HG03571 (cell line): ENCODE results near the gene ZNF654.
"Not testable (repeated sequence)": the region's sequence is repeated elsewhere in the genome, so short reads cannot be mapped to it uniquely, and the experiment has no call there.

Experiments
- ATAC-seq: cut with Tn5 transposase; IDR thresholded peaks from one replicate; pipeline ENCODE4 v1.9.1; 2021; ENCODE audit not compliant: unreplicated experiment

ZNF654 gene

DNA sequence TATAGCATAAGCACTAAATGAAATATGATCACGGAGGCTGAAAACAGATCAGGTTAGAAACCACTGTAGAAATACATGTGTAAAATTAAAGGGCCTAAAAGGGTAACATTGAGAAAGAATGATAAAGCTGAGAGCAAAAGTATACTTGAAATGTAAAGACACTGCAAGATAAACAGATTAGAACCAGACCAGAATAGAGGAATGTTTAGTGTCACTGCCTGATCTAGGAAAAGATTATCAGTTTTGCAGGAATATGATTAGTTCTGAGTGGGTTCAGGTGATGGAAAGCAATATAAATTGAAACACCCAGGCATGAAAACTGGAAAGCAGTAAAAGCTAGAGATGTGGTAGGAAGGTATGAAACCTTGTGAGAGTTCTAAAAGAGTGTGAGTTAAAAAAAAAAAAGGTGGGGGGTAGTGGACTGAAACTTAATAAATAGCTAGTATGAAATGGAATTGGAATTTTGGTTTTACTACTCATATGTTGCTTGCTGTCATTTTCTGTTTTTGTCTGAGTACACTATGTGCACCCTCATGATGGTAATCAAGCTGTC, 74.7 kb downstream of the ZNF654 start:
- ATAC-seq: no peak

DNA sequence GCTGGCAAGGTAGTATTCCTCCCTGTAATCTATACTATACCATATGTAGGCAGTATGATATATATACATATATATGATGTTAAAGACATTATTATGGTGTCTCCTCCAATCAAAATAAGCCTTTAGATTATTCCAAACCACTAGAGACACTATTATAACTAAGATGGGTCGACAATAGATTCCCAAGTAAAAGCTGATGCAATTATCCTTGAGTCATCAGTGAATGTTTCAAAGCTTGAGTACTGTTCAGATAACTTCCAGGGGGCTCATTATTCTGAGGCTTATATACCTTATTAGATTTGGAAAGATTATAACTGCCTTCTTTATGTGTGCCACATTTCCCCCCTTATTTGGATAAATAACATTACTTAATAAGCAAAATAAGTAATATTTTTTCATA, 78.8 kb downstream of the ZNF654 start:
- no peak for ATAC-seq

DNA sequence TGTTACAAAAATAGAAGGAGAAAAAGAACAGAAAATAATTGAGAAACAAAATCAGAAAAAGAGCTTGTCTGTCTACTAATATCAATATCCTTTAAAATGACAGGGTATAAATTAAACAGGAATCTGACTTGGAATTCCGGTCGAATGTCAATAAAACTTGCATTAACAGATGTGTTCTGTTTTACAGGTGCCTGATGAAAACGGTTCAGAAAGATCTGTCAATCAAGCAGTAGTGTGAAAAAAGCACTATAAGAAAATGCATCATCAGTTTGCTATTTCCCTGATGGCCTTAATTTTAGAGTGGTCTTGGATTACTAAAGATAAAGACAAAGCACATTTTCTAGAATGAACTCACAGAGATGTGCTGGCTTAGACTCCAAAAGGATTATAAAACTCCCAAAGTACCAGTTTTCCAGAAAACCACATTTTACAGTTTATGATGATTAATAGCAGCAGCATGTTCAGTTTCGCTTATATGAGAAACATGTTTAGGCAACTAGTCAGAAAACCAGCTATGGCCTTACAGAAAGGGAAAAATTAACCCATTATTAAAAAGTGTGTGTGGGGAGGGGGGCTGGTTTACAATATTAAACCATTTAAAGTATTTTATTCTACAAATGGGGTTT, 82.5 kb downstream of the ZNF654 start:
- peak; percentile 10 for ATAC-seq

DNA sequence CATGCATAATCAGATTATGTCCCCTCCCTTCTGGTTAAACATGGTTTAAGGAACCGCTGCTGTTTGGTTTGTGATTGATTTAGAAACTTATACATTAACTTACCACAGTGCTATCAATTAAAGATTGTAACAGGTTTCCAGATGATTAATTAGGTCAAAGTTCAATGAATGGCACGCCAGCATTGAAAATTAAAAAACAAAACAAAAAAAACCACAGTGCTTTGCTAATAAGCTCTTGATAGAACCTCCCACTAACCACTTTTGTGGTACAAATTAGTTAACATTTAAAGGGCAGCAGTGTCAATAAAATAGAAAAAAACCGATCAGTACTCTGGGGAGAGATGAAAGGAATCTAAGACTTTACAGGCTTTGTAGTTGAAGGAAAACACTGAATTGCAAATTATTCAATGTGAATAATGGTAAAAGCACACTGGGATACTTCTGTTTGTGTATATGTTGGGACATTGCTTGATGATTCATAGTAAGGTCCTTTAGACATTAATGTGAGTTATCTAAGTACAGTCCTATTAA, 83.1 kb downstream of the ZNF654 start:
- ATAC-seq: peak; percentile 64

DNA sequence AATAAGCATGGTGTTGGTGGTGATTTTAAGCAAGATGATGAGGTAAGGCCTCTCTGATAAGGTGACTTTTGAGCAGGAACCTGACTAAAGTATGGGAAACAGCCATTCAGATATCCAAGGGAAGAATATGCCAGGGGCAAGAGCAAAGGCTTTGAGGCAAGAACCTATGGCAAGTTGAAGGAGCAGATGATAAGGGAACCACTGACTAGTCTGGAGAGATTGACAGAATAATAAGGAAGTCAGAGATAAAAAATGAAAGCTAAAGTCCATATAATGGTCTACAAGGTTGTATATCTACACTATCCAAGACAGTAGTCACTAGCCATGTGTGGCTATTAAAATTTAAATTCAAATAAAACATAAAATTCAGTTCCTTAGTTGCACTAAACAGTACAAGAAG, 88.2 kb downstream of the ZNF654 start:
- ATAC-seq: no peak

DNA sequence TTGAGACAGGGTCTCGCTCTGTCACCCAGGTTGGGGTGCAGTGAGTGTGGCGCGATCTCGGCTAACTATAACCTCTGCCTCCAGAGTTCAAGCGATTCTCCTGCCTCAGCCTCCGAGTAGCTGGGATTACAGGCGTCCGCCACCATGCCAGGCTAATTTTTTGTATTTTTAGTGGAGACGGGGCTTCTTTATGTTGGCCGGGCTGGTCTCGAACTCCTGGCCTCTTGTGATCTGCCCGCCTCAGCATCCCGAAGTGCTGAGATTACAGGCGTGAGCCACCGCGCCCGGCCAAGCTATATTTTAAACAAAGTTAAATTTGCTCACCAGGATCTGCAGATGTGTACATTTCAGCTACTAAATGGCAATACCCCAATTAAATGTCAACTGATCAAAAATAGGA, 89.6 kb downstream of the ZNF654 start:
- no peak for ATAC-seq

DNA sequence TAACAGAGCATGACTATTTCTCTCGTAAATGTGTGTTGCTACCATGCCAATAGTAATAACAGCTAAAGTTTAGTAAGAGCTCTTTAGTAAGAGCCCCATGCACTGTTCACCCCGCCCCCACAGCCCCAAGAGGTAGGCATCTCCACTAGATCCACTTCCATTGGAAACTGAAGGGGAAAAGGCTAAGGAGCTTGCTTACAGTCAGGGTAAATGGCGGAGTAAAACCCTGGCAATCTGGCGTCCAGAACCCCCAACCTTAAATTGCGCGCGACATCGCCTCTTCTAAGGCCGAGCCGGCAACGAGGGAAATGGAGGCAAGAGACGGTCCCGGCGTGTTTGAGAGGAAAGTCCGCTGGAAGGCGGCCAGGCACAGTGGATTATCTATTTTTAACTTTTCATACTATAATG, 90.0 kb downstream of the ZNF654 start:
- peak; percentile 18 for ATAC-seq

DNA sequence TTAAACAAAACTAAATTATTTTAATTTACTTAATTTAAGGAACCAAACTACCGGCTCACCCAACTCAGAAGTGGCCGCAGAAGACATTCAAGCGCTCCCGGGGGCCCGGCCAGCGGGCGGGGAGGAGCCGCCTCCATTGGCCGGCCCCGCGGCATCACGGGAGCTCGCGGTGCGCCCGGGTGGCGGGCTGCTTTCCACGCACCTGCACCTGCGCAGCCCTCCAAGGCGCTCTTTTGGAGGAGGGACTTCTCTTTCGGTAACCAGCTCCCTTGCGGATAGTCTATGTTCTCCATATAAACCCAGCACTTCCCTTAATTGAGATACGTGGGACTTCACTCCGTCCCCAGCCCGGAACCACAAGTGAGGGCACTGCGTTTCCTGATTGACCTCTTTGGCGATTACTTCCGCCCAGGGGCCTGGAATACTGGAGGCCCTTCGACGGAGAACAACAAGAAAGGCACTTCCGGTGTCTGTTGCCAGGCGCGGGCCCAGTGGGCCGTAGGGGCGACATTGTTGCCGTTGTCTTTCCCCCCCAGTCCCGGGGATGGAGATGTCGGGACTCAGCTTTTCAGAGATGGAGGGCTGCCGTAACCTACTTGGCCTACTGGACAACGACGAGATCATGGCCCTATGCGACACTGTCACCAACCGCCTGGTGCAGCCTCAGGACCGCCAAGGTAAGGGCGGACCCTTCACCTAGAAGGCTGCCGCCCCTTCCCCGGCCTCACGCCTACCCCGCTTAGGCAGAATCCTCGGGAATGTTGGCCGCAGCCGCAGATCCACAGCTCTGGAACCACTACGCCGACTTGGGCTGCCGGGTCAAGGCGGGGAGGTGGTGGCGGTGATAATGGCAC, 90.7 kb downstream of the ZNF654 start, which contains the start of gene C3orf38:
Gene C3orf38, plus strand, starts transcription at position 451 of the 854 bp plus-strand sequence. Its CDS starts 94 bp downstream, at position 545.
- peak; percentile 76 for ATAC-seq

DNA sequence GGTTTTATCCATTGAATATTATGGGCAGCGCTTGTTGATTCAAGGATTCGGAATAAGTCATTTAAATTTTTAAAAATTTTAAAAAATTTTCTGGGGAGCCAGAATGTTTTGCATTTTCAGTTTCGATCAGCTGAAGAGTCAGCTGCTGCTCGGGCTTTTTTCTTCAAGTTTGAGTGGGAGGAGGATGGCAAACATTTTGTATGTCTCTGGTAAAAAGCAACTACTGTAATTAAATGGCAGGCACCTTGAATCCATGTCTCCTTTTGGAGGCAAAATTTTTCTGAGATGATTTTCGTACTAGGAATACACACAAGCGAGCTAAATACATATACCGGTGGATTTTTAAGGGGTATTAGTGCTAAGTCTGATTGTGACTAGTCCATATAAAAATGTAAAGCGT, 91.3 kb downstream of the ZNF654 start:
- ATAC-seq: peak; percentile 19

DNA sequence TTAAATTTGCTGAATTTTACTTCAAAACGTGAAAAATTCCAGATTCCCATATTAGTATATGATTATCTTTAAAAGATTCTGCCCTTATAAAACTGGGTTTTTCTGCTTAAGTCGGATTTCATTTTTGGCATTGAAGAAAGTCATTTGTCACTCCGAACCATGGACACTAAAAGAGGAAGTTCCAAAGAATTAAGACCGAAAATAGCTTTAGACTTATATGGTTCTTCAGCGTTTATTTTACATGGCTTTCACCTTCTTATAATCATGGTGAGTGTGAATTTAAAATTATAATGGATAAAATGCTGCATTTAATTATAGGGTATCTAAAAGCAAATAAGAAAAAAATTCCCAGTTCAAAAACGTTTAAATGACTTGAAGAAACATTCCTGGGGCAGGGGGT, 91.8 kb downstream of the ZNF654 start:
- ATAC-seq: no peak

DNA sequence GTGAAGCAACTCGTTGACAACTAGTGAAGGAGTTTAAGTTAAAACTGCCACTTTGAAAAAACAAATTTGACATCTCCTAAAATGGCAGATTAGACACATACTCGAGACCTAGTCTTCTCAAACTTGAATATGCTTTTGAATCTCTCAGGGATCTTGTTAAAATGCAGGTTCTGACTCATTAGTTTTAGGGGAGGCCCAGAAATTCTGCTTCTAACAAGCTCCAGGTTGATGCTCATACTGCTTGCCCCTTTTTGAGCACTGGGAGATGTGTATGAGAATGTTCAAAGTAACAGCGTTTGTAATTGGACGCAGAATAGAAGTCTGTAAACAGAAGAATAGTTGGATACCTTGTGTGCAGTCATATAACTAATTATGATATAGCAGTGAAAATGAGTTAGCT, 92.3 kb downstream of the ZNF654 start:
- ATAC-seq: no peak

DNA sequence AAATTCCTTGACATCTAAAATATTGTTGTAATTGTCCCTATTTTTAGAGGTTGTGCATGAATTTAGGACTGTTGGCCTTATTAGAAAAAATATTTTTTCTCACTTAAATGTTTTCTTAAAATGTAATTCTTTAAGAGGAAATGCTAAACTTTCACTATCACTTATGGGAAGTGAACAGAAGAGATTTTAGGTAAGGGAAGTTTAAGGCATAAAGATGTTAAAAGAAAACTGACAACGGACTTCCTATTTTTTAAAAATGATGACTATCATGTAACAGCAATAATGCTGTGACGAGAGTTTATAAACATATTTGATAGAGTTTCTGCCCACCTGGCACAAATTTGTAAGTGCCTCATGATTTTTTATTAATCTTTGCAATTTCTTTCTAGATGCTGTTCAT, 93.8 kb downstream of the ZNF654 start:
- no peak for ATAC-seq

DNA sequence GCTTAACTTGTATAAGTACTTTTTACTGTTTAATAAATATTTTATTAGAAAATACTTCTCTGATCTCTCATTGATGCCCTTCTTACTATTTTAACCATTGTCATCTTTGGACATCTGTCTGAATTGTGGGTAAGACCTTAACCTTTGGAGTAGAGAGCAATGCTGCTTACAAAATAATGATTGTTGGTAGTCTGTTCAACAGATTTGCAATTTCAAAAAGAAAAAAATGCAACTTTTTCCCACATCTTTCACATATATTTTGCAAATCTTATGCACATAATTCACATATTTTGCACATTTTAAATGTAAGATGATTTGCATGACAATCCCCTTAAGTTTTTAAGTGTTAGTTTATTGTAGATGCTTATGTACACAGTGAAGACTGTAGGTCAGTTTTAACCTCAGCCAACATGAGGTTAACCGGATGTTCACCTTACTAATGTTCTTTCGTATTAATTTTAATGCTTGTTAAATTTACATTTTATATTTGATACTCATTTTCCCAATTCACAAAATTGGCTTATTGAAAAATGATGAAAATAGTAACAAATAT, 107.4 kb downstream of the ZNF654 start:
- no peak for ATAC-seq

DNA sequence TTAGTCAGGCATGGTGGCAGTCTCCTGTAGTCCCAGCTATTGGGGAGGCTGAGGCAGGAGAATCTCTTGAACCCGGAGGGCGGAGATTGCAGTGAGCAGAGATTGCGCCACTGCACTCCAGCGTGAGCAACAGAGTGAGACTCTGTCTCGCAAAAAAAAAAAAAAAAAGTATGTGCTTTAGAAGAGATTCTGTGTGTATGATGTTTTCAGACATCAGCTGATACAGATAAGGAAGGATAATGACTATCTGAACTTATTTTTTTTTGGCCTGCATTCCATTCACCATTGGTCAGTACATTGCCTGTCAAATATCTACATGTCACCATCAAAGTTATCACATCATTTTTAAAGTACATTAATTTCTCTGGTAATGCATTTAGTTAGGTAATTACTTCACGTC, 108.1 kb downstream of the ZNF654 start:
- ATAC-seq: no peak

DNA sequence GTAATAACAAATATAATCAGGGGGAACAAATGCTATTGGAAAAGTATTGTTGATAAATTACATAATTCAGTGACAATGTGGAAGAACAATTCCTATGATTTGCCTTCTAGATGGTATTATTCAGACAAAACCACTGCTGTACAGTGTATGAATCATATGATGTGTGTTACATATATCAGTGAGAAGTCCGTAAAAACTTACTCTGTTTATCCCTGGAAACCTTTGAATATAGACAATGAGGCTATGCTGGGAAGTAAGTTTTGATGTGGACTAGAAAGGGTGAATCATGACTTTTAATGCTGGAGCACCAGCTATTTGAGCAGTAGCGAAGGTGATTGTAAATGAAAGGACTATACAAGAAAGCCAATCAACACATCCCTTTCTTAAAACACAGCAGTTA, 108.6 kb downstream of the ZNF654 start:
- no peak for ATAC-seq

DNA sequence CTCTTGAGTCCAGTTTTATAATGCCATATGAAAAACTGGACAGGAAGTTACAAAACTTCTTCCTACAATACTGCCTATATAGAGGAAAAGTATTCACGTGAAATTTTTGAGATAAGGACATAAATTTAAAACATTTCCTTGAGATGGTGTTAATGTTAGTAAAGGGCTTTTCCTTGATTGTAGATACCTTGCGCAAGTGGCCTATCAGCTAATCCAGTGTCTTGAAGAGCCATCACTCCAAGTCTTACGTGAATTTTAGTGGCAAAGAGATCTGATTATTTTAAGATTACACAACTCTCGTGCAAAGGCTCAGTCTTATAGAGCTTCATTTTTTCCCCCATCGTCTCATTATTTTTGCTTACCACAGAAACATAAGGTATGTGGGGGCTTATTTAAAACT, 109.1 kb downstream of the ZNF654 start:
- ATAC-seq: no peak

DNA sequence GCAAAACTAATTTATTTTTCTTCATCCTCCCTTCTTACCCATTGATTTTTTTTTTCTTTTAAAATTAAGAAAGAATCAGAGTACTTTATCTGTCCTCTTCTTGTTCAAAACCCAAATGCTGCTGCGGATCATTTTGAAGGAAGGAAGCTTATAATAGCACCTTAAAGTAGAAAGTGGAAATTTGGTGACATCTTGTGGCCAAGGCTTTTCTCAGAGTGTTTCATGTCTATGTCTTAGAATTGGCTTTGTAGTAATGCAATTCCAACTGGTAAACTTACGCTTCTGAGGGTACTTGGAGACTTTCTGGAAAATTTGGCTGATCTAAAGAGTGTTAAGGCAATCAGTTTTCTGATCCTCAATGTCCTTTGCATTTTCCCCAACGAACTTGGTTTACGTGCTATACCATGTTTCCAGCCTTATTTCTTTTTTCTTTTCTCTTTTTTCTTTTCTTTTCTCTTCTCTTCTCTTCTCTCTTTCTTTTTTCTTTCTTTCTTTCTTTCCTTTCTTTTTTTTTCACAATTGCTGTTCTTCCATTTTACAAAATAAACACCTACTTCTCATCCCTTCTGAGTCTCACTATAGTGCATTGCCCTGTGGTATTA, 121.4 kb downstream of the ZNF654 start:
- ATAC-seq: peak; percentile 75

DNA sequence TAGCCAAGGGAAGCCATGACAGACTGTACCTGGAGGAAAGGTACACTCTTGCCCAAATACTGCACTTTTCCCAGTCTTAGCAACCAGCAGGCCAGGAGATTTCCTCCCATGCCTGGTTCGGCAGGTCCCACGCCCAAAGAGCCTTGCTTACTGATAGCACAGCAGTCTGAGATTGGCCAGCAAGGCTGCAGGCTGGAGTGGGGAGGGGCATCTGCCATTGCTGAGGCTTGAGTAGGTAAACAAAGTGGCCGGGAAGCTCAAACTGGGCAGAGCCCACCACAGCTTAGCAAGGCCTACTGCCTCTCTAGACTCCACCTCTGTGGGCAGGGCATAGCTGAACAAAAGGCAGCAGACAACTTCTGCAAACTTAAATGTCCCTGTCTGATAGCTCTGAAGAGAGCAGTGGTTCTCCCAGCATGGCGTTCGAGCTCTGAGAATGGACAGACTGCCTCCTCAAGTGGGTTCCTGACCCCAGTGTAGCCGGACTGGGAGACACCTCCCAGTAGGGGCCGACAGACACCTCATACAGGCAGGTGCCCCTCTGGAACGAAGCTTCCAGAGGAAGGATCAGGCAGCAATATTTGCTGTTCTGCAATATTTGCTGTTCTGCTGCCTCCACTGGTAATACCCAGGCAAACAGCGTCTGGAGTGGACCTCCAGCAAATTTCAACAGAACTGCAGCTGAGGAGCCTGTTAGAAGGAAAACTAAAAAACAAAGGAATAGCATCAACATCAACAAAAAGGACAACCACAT, 123.3 kb downstream of the ZNF654 start:
- not testable (repeated sequence) for ATAC-seq

DNA sequence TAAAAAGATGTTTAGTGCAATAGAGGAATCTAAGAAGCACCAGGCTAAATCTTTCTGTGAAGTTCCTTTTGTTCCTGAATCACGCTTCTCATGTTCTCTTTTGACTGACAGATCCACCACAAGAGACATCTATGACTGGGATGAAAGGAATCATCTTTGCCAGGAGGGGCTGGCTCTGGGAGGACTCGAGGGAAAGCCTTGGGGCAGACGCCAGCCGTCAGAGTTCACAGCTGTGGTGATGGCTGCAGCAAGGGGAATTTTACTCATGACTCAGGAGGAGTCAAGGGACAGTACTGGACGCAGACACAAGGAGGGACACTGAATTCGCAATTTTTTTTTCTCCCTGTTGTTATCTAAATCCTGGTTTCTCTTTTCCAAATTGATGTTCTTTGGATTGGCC, 129.4 kb downstream of the ZNF654 start:
- ATAC-seq: no peak

DNA sequence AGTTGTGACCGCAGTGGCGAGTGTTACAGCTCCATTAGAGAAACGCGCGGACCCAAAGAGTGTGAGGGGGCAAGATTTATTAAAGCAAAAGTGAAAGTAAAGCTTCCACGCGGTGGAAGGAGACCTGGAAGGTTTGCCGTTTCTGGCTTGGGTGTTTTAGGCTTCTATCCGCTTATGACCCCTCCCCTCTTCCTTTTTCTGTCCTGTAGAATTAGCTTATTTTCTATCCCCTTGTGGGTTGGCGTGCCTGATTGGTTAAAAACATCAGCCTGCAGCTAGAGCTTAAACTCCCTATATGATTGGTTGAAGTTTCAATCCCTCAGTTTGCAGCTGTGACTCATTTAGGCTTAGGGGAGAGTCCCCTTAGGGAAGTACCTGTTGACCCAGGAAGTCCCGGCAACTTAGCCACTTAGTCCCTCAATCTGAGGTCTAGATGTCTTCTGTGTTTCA, 130.3 kb downstream of the ZNF654 start:
- ATAC-seq: no peak
